NCI-H2029 (cell line): ENCODE results near the gene FOXB2.
"Not testable (repeated sequence)": the region's sequence is repeated elsewhere in the genome, so short reads cannot be mapped to it uniquely, and the experiment has no call there.

Source experiments
- DNase-seq: peaks from one replicate; lab custom pipeline; 2025; lab: John Stamatoyannopoulos, UW

FOXB2 gene

DNA sequence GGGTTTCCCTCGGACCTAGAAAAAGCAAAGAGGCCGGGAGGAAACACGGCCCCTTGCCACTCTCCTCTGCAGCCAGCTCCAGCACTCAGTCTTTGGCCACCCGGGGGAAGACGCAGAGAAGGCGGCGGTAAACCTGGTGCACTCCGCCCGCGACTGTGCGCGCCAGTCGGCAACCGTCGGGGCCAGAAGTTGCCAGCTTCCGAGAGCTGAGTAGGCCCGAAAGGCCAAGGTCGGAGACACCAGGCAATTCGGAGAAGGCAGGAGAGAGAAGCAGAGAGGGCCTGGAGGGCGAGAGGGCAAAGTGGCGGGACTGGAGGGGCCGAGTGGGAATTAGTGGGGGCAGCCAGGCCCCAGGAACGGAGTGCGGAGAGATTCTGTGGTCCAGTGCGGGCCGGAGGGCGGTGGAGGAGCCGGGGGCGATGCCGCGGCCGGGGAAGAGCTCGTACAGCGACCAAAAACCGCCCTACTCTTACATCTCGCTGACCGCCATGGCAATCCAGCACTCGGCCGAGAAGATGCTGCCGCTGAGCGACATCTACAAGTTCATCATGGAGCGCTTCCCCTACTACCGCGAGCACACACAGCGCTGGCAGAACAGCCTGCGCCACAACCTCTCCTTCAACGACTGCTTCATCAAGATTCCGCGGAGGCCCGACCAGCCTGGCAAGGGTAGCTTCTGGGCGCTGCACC is at the start of gene FOXB2:
TSS of gene FOXB2 (plus strand) at position 420 of the 690 bp plus-strand sequence. CDS start at position 420, 0 bp downstream.
- no peak for DNase-seq

DNA sequence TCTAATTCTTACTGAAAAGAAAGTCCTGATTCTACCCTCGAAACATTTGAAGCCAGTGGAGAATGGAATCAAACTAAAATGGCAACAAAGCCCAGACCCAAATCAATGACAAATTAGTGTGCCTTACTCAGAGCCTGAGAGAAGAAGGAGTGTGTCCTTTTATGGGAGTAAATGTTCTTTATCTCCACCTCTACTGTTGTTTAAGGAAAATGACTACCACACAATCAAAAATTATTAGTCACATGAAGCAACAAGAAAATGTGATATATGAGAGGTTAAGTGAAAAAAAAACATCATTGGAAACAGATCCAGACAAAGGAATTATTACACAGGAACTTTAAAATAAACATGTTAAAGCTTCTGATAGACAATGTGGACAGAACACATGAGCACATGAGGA is 49.7 kb upstream of the FOXB2 start:
- DNase-seq: no peak

DNA sequence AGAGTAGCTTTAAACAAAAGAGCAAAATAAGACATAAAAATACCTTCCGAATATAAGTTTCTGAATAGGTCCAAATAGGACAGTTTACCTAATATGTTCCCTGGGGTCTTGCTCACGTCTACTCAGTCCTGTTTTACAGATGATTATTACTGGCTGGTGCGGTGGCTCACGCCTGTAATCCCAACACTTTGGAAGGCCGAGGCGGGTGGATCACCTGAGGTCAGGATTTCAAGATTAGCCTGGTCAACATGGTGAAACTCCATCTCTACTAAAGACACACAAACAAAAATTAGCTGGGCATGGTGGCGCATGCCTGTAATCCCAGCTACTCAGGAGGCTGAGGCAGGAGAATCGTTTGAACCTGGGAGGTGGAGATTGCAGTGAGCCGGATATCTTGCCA is 40.6 kb upstream of the FOXB2 start:
- DNase-seq: not testable (repeated sequence)

DNA sequence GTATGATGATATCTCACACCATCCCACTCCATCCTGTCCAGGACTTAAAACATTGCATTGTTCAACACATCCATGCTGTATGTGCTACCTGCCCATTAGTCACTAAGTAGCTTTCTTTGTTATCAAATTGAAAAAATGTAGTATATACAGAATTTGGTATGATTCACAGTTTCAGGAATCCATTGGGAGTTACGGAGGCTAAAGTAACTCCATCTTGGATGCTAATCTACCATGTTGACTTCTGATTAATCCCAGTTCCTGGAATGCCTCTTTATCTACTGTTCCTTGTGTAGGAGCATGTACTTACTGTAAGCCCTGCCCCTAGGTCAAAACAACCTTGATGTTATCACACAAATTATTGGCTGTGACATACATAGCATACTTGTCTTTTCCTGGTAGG is 38.9 kb upstream of the FOXB2 start:
- no peak for DNase-seq

DNA sequence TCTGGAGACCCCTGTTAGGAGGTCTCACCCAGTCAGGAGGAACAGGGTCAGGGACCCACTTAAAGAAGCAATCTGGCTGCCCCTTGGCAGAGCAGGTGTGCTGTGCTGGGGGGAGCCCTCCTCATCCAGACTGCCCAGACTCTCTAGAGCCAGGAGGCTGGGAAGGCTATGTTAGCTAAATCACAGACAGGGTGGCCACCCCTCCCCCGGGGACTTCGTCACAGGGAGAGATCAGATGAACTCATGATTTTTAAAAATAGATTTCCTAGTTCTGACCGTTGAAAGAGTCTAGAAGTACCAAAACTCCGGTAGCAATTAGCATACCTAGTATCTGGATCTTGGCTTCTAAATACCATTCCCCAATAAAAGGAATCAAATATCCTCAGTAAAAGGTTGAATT is 35.0 kb upstream of the FOXB2 start:
- DNase-seq: no peak

DNA sequence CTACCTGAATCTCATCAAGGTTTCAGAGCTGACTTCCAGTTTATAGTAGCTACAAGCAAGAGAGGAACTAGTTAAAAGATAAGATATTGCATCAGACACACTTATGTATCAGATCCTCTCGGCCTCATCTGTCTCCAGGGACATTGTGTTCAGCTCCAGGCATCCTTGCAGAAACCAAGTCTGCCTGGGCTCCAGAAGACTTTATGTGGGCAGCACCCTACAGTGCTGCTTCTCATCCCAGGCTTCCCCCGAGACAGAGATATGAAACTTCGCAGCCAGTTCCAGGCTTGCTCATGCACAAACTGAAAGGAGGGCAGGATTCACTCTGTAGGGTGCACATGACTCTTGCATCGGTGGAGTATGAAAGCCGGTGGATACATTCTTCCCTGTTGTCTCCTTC is 33.9 kb upstream of the FOXB2 start:
- no peak for DNase-seq

DNA sequence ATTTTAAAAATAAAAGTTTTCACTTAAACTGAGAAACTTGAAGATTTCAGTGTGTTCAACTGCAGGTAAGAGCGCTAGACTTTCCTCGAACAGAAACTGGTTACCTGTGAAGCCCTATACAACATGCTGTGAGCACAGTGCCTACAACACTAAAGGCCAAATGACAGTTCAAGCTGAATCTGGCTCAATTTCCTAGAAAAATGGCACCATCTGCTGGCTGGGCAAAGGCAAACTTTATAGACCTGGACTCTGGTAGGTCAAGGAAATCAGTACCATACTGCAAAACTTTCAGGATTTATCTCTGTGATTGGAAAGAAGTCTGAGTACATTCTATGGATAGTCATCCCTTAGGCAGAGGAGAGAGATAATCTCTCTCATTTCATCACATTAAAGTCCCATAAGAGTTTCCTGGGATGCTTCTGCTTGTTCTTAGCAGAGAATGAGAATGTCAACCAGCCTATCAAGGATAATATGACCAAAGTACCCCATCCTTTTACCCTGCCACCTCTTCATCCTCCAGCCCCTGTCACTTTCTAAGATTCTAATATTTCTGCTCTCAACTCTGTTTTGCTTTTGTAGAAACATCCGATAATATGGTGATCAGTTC is 31.8 kb upstream of the FOXB2 start:
- peak; percentile 66 for DNase-seq

DNA sequence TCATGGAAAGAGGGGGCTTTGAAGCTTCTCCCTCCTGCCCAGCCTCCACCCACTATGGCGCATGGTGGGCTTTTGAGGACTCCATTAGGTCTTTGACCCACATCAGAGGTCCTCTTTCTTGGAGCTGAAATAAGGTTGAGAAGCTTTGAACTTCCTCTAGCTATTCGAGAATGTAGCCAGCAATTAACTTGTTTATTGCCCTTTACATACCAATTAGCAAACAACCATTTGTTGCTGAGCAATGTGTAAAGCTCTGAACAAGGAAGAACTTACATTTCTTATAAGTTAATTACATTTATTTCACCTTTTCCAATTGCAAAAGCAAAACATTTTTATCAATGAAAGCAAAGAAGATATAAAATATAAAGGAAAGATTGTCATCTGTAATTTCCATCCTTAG is 30.5 kb upstream of the FOXB2 start:
- no peak for DNase-seq

DNA sequence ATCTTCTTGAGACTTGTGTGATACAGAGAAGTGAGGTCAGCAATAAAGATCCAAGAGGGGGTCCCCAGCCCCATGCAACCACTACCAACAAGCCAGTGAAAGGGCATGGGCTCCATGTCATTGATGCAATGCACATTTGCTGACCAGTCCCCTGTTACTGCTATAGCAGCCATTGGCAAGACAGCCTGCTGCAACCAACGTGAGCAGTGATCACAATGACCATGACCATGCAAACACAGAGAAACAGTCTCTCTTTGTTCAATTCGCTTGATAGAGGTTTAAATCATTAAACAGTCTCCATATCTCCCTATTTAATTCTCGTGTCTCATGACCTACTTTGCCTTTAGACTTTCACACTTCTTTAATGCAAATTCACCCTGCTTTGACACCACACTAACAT is 30.0 kb upstream of the FOXB2 start:
- DNase-seq: no peak

DNA sequence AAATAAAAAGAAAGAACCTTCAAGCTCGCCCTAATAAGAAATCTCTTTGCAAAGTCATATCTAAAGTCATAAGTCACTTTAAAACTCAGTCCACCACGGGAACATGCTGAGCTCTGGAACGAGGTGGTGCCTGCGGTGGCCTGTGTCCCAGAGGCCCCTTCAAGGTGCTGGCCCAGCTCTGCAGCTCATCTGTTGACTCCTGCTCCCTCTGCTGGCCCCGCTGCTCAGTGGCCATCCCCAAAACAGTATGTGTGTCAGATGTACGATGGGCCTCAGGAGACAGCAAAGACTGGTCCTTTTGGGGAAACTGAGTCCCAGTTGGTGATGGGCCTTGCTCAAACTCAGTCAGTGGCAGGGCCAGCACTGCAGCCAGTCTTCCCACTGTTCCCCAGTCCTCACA is 22.8 kb upstream of the FOXB2 start:
- DNase-seq: no peak

DNA sequence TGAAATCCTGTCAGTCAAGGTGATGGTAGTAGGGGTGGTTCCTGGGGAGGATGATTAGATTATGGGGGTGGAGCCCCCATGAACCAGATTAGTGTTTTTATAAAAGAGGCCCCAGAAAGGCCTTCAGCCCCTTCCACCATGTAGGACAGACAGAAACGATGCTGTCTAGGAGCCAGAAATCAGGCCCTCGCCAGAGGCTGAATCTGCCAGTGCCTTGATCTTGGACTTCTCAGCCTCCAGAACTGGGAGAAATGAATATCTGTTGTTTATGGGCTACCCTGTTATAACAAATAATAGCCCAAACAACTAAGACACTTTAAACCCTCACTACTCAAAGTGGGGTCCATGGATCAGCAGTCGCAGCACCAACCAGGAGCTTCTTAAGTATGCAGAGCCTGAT is 20.2 kb upstream of the FOXB2 start:
- no peak for DNase-seq

DNA sequence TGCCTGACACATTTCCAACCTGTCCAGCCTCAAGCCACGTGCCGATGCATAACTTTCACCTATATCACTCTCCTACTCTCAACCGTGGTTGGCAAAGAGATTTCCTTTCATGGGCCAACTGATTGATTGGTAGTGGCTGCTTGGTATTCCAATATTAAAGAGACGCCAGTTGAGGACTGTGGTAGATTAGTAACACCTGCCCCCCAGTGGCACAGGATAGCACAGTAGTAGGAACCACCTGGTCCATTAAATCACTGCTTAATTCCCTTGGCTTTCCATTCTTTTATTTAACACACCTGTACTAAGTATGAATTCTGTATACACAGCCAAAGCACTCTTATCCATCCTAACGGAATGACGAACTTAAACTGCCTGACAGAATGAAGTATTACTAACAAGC is 19.1 kb upstream of the FOXB2 start:
- DNase-seq: no peak

DNA sequence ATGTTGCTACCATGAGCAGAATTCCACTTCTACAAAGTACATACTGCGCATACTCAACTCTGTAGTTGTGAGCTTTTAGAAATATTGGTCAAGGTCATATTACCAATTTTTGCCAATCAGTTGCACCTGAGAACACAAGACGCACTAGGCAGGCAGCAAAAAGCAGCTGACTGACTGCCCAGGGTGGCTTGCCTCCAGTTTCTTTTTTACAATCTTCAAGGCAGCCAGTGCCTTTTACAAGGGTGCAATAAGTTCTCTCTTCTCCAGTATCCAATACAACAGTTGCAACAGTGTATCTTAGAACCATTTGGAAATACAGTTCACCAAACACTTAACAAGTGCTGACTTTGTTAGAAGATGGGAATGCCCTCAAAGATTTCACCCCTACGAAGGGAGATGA is 16.1 kb upstream of the FOXB2 start:
- no peak for DNase-seq

DNA sequence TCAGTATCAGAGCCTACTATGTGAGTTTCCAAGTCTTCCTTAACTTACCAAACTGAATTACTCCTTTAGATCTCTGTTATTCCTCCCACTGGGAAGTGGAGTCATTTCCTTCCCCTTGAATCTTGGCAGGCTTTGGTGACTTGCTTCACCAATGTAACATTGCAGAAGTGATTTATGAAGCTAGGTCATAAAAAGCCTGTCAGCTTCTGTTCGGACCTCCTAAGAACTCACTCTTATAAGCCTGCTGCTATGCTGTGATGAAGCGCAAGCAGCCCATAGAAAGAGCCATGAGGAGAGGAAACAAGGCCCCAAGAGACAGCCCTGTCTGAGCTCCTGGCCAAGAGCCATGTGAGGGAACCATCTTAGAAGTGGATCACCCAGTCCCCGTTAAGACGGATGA is 14.2 kb upstream of the FOXB2 start:
- no peak for DNase-seq

DNA sequence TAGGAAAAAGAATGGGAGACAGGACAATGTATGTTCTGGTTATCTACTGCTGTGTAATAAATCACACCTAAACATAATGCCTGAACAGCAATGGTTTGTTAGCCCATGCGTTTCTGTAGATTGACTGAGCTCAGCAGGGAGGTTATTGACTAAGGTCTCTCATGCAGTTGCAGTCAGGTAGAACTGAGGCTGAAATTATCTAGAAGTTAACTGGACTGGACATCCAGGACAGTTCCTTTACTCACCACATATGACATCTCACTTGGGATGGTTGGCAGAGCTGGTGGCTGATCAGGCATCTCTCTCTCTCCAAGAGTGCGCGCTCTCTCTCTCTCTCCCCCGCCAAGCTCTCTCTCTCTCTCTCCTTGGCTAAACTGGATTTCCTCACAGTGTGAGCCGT is 8.9 kb upstream of the FOXB2 start:
- no peak for DNase-seq

DNA sequence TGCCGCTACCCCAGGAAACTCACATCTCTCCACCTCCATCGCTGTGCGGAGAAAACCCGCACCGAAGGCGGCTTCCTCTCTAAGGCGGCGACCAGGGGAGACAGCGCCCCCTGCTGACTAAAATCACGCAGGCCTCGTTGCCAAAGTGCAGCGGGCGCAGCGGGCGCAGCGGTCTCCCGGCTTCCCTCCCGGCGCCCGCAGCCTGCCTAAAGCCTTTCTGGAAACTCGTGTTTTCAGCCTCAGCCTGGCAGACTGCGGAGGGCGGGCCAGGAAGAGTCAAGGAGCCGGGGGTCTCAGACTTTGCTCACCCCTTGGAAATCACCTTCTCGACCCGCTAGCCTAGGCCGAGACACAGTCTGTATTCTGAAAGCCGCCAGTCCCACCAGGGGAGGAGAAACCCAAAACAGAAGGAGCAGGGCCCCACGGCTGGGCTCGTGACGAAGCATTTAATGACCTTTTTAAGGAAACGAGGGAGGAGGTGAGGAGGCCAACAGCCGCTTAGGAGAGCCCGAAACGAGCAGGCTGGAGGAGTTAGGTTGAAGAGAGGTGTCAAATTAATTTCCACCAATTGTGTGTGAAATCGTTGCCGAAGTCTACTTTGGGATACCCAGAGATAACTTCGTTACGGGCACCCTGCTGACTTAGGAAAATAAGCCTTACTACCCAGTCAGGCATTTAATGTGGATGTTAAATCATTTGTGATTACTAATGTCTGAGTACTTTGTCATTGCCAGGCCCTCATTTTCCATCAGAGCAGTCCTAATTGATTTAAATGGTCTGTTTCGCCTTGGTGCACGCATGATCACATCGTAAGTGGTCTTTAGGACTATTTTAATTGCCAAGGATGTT is 7.3 kb upstream of the FOXB2 start:
- no peak for DNase-seq

DNA sequence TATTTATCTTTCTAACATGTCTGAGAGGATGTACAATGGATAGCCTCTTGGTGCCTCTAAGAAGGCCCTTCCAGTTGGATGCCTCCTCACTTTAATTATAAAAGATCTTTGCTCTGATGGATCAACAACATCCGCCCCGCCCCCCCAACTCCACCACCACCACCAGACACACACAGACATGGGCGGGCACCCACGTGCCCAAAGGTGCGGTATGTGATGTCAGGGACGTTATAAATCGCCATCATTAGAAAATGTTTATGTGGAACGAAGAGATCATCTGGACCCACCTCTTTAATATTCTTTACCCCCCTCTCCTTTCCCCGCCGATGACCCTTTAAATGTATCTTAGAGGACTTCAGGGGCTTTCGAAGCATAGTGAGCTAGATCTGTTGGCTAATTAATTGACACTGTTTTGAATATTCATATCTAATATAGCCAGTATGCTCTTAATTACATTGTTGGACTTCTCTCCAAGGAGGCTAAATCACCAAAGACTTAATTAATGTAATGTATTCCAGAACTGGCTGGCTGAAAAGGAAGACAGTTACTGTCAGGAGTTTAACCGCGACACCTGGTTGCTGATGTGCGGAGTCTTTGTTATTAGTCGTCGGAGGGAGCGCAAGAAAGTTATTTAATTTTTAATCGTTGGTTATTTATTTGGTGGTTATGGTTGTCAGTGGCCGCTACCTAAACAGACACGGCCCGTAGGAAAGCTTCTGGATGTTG is 6.1 kb upstream of the FOXB2 start:
- no peak for DNase-seq

DNA sequence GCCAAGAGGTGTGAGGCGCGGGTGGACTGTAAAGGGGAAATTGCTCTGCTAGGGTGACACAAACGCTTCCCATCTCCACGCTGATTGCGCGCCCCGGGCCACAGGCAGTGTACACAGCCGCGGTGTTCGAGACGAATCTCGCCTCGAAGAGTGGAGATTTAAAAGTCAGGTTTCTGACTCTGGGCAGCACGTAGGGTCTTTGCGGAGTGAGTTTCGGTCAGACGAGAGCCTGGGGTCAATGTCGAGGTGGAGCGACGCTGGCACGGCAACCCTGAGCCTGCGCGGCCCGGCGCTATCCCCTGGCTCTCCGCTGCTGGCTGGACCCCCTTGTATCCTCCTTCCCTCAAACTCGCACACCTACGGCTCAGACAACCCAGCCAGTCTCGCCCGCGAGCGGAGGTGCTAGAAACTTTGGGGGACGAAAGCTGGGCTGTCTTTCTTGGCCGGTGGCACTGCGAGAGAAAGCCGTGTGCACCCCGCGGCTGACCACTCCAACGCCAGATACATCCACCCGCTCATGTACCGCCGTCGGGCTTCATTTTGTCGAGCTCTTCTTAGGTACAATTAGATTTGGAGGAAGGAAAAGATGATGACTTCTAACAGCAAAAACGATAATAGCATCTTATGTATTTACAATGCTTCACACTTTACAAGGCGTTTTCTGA is 5.4 kb upstream of the FOXB2 start:
- DNase-seq: no peak

DNA sequence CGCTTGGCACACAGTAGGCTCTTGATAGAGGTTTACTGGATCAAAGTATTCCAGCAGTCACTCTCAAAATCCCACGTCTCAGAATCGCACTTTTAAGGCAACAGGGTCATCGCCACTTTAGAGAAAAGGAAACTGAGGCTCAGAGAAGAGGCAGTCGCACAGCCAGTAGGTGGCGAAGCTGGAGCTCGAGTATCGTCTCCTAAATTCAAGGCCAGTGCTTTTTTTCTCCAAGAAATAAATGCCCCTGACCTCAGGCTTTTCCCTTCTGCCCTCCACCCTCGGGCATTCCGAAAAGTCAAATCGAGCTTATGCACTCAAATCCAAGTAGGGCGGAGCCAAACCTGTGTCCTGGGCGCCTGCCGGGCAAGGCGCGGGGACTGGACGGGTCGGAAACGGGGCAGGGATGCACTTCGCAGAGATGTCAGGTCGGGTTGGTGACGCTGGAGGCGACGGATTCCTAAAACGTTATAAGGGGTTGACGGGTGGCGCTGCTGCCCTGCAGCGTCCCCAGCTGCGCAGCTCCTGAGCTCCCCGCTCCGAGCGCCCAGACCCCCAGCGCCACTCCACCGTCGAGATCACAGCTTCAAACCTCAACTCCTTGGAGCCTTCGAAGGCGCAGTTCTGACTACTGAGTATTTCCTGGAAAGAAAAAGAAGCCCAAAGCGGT is 4.7 kb upstream of the FOXB2 start:
- DNase-seq: no peak

DNA sequence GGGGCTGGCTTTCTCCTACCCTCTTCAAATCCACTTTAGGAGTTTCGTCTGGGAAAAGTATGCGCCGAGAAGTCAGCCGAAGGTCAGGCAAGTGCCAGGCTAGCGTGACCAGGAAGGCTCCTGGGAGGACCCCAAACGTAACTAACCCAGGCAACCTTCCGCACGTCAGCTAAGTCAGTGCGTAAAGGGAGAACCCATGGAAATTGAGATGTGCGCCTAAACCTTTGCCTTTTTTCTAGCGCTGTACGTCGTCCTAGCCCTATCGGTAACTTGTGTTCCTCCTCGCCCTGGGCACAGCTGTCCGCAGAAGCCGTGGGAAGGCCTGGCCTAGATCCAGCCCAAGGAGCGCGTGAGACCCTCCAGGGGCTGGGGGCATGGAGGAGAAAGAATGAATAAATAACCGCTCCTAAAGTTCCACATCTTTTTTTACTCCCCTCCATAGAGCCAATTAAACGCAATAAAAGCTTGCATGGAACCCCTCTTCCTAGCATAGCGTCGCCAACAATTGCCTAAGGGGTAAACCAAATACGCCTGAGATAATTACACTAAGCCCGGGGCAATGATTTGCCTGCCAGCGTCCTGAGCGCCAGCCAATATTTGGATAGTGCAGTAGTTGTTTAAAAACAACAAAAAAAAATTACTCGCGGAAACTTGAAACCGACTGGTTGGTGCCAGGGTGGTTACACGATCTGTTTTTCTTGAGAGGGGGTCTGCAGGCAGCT is 4.0 kb upstream of the FOXB2 start:
- DNase-seq: peak; percentile 64

DNA sequence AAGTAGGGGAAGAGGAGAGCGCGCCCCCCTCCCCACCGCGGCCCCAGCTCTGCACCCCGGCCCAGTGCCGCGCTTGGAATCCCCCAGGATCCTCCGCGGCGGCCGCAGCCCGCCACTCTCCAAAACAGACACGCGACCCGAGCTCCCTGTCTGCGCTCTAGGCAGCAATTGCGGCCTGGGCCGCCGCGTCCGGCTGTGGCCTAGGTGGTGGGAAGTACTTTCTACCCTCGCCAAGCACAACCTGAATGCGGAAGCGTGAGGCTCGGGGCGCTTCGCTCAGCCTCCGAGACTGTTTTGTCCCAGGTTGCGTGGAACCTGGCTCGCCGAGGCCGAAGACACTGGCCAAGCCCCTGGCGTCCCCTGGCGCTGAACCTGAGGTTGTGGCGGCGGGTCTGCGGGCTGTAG is 3.3 kb upstream of the FOXB2 start:
- no peak for DNase-seq
